Suprapubic skin (tissue), 3 donors: ENCODE measurements around the gene TNRC6B.

Experiments
- CTCF ChIP-seq, 2 donors: fragments of 200-600 bp in 1 of 2; fragments of 450-650 bp in 1 of 2; sonication (generic) in 1 of 2; IDR thresholded peaks; one replicate each; pipeline ENCODE4 v1.5.1; 2016 to 2019; ENCODE audit warnings: antibody characterized with exemption in 2 of 2, mild to moderate bottlenecking in 1 of 2, moderate library complexity in 1 of 2
- POLR2A ChIP-seq, 2 donors: fragments of 450-650 bp; IDR thresholded peaks; one replicate each; pipeline ENCODE4 v1.6.1; 2017; ENCODE audit warnings: antibody characterized with exemption in 2 of 2, mild to moderate bottlenecking in 2 of 2, moderate library complexity in 2 of 2

GRCh38 chr22:40270748-40271373 is 93.1 kb downstream of the TNRC6B start:
- TF ChIP-seq CTCF (IDR thresholded peaks at IDR 0.05) (no peak), POLR2A (IDR thresholded peaks at IDR 0.05) (no peak)
